DMS114 treated with DMSO at 0.1 percent for 48 hours (cell line): ENCODE measurements around the gene POU2F1.

Source experiments
- DNase-seq: peaks from one replicate; lab custom pipeline; 2025; ENCODE audit not compliant: unreplicated experiment; lab: John Stamatoyannopoulos, UW

Gene POU2F1

DNA sequence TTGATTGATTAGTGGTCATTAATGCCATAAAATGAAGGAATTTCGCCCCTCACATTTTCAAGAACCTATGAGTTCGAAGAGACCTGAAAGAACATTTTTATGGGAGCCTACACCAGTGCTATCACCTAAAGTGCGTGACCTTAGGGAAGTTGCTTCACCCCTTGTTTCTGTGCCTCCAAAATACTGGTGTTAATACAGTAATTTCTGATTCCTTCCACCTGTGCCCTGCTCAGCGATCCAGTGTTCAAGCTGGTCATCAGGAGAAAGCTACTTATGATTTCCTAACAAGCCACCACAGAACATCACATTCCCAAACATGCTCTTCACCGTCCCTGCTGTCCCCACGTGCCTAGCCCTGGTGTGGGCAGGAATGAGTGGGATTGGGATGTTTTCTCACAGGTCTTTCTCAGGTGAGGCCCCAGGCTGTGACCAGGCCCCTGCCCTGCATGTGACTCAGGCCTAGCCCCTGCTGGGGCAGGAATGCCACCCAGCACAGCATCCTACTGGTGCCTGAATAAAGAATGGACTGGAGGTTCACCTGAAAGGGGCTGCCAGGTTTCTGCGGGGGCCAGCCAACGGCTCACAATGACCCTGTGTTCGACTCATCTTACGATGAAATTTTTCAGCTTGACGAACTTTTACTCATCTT is 237.4 kb downstream of the POU2F1 start:
- no peak for DNase-seq

DNA sequence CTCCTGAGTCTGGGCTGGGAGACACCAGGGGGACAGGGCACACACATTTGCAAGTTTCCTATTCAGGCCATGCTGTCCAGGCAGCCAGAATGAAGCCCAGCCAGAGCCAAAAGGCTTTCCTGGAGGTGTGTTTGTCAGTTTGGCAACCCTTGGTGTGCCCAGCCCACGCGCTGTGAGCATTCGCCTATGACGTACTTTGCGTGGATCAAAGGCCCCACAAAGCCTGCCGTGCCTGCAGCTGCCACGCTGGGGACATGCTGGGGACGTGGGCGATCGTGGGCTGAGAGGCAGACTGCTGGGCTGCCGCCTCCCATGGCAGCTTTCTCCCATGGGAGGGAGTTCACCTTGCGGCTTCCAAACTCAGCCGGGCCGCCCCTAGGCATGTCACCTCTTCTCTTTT is 240.2 kb downstream of the POU2F1 start:
- no peak for DNase-seq

DNA sequence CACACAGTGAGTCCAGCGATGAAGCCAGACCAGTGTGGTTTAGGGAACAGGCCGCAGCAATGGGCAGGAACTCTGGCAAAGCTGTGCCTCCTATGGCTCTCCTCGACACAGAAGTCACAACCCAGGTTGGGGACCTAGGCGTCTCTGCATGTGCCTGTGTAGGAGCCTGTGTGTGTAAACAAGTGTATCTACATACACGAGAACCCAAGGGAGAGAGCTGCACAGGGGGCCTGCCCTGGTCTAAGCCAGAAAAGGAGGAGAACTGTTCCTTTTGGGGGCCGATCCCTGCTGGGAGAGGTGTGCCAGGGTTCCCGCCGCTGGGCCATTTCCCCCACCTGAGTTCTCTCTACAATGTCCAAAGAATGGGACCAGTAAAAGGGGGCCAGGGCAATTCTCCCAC is 241.7 kb downstream of the POU2F1 start:
- no peak for DNase-seq

DNA sequence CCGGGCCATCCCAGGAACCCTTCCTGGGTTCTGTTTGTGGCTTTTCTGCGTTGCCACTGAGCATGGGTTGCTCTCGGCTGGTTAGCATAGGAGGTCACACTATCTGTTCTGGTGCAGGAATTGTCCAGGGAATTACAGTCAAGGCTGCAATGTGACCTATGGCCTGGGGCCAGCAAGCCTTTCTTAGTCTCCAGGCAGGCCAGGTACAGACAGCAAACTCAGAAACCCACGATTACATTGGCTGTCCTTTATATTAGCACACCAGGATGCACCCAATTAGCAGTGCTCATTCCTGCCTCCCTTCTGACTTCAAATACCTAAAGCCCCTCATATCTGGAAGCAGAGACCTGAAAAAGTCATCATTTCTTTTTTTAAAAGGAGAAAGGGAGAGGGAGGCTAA is 242.4 kb downstream of the POU2F1 start:
- no peak for DNase-seq

DNA sequence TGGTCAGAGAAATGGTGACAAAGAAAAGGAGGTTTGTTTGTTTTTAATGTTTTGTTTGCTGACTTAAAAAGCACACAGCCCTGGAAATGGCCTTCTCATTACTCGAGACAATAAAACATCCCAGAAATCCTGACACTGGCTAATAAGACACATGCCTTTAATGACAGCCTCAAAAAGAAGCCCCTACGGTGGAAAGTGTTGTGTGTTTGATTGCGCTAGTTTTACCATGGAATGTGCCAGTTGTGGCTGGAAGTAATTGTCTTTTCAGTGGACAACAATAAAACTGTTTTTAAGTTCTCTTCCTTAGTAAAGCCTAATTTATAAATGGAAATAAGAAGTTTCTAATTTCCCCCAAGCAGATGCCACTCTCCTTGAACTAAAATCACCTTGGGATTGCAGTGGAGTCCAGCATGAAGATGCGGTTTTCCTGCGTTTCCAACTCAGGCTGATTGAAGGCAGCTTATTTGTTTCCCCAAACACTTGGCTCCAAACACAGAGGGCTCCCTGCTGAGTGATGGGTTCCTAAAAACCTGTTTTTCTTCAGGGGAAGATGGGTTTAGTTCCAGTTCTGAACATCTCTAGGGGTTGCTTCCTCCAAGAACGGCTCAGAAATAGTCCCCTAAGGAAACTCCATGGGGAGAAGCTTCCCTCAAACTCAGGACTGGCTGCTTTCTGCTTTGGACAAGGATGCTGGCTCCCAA is 243.3 kb downstream of the POU2F1 start:
- no peak for DNase-seq

DNA sequence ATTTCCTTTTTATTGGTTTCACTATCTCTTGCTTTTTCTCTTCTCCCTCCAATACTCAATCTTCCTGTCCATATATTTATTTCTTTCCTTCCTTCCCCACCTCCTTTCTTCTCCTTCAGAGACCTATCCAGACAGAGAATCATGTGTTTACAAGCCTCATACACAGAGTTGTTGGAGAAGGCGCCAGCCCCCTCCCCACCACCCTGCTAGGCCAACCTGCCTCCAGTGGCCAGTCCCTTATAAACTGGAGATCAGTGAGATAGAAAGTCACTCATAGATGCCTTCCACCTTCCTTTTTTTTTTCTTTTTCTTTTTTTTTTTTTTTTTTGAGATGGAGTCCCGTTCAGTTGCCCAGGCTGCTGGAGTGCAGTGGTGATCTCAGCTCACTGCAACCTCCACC is 244.3 kb downstream of the POU2F1 start:
- DNase-seq = no peak

DNA sequence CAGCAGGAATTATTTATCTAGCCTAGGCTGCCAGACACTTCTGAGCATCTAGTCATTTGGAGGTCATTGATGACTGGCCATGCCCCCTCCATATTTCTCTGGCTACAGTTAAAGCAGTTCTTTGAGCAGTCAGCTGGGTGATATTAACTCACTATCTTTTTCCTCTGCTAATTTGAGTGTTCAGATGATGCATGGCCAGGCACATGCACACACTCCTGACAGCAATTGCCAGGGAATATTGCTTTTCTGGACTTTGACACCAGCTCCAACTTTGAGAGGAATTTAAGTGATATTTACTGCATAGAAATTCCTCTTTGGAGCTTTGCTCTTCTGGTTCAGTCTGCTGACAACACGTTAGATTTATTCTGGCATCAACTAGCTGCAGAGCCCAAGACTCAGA is 245.1 kb downstream of the POU2F1 start:
- no peak for DNase-seq

DNA sequence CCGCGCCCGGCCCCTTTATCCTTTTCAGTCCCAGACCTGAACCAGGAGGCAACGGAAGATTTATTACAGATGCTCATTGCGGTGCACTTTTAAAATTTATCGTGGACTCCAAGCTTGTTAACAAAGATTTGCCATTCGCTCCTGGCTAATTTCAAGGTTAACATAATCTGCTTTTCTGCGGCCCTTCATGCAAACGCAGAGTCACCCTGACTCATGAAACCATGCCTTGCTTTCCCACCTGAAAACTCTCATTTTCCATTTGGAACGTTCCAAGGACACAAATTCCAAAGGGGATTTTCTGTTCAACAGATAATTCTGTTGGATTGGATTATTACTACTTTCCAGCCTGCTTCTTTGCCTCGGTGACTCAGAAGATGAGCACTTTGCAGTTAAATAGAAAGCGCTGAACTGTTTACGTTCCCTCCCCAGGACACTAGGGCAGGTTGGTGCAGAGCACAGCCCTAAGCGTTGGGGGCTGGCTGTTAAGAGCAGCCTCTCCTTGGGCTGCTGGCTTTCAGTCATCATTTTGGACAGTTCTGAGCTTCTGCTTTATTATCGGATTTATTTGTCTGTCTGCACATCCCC is 246.5 kb downstream of the POU2F1 start:
- no peak for DNase-seq

DNA sequence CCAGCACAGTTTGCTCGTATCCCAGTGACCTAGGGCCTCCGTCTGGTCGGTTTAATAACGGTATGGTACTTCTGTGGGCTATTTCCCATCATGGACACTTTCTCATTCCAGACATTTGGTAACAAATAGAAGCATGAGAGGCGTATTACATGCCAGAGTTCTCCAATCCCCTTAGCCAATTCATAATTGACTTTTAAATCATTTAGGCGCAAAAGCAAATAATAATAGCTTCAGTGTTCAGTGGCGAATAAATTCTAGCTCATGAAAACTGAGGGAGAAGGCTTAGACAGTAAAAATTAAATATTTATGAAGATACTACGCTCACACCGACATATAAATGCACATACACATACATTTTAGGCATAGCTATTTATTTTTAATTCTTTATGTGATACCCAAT is 247.1 kb downstream of the POU2F1 start:
- no peak for DNase-seq

DNA sequence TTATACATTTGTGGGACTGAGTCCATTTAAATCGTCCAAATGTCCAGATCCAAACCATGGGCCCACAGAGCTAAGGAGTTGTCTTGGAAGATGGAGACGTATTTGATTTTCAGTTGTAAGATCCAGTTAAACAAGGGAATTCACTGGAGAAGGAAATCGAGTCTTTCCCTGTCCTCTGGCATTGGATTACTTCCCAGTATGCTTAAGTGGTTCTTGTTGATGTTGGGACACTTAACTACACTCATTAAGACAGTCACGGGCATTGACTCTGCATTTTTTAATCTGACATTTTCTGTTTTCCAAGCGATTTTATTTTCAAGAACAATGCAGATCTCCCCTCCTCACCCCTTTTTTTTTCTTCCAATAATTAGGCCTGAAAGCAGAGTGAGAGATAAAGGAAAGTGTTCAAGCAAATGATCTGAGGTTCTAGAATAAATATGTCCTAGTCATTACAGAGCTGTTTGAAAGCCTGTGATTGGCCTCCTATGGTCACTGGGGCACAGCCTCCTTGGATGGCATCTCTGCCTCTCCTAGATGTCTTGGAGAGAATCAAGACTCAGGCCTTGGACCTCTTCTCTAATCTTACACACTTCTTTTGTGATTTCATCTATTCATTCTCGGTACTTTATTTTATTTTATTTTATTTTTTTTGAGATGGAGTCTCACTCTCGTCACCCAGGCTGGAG is 248.7 kb downstream of the POU2F1 start:
- DNase-seq = no peak

DNA sequence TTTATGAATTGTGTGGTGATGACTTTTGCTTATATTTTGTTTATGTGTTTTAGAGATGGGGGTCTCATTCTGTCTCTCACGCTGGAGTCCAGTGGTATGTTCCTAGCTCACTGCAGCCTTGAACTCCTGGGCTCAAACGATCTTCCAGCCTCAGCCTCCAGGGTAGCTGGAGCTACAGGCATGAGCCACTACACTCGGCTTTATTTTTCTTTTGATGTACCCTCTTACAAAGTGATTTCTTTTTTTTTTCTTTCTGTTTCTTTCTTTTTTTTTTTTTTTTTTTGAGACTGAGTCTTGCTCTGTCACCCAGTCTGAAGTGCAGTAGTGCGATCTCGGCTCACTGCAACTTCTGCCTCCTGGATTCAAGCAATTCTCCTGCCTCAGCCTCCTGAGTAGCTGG is 250.9 kb downstream of the POU2F1 start:
- no peak for DNase-seq

DNA sequence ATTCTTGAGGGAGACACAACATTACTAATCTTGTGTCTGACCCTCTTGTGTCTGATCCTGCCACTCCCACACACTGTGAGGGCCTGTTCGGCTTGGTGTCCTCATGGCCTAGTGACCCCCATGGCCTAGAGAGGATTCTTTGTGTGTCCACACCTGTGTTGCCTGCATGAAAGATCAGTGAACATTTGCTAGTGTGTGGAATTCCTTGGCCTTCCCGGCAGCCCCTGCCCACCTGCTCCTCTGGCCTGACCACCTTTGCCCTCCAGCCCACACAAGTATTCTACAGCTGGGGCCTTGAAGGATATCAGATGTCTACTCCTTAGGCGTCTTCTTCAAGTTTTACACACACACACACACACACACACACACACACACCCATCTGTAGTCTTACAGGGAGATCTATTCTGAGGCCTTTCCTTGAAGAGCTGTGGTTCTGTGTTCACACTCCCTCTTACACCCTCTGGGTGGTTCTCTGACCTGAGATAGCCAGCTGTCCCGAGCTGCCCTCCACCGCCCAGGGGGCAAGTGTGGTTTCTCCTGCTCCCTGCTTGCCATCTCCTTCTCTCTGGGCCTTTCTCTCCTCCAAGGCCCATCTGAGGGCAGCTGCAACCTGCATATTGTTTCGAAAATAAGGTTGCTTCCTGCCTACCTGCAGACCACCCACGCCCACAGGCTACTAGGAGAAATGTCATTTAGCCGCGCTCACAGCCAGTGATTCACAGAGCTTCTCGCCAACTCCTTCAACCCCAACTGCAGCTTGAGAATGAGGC is 252.3 kb downstream of the POU2F1 start:
- DNase-seq = no peak

DNA sequence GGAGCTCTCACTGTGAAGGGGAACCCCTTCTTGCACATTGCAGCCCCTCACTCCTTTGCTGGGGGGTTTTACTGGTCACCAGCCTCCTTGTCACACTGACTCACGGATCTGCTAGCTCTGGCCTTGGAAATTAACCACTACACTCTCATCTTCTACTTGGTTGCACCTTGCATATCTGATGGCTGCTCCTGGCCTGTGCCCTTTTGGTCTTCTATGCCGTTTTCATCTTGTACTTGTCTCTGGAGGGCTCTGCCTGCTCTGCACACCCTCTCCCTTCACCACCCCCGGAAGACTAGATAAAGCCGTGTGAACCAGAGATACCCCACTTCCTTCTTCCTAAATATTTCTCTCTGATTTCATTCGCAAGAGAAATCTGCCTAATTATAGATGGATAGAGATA is 253.1 kb downstream of the POU2F1 start:
- no peak for DNase-seq

DNA sequence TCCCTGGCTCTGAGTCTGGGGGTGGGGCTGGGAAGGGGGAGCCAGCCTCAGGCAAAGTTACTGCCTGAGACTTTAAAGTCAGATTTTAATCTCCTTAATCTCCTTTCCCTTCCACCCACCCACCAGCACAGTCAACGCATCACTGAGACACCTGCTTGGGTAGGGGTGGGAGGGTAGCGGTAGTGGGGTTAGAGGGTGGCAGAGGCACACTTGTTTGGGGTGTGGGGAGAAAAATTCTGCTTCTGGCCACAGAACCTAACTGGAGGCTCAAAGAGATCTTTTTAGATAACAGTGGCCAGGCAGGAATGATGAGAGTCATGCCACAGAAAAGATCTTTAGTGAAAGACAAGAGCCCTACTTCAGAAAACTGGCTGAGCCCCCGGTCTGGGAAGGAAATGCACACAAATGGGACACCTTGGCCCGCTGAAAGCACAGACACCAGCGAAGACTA is 253.5 kb downstream of the POU2F1 start:
- no peak for DNase-seq

DNA sequence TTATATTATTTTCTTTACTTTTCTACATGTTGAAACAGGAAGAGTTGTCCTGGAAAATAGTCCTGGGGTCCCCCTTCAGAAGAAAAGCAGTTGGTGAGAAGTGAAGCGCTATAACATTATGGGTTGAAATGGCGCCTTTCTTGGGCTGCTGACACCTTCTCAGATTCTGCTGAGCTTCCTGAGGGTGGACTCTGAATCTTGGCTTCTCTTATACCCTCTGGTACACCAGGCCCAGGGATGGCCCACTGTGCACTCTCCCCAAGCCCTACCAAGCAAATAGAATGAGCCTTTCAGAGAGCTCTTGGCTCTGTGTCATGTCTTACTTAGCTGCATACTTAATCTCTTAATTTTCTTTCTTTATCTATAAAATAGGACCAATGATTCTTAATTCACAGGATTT is 255.4 kb downstream of the POU2F1 start:
- DNase-seq = no peak
